ENCODE data around the gene RHOH. TPM values are rescaled to one million over a fixed set of nuclear protein-coding genes. Genes with fewer than 3 reads are reported as not detected.

The RHOH gene
- total and polyA plus RNA-seq, 9 of the 15 experiments (the other 6 are each of a cell fraction or from before 2014, with no cell fraction given), result 14.3 to 37.7 (median 23.2) TPM

DNA sequence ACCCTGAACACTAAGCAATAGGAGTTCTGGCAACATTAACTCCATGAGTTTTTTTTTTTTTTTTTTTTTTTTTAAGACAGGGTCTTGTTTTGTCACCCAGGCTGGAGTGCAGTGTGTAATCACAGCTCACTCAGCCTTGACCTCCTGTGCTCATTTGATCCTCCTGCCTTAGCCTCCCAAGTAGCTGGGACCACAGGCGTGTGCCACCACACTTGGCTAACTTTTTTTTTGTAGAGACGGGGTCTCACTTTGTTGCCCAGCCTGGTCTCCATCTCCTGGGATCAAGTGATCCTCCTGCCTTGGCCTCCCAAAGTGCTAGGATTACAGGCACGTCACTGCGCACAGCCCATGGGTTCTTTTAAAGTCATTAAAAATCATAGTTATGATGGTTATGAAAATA lies 5.1 kb downstream of the RHOH start (continued):
- TF ChIP-seq HDAC8 (tag; IDR thresholded peaks at IDR 0.05) (no peak), SPI1 (IDR thresholded peaks at IDR 0.05; ENCODE audit: borderline replicate concordance, low read depth, low read length) (no peak), ELF2 (CRISPR knock-in tag; IDR thresholded peaks at IDR 0.05) (no peak), POLR2A (conservative IDR thresholded peaks at IDR 0.05) (no peak), STAT5A (IDR thresholded peaks at IDR 0.05; ENCODE audit: borderline replicate concordance, low read length) (no peak), ZNF384 (IDR thresholded peaks at IDR 0.05; ENCODE audit: low read depth, low read length) (no peak), BDP1 (IDR thresholded peaks at IDR 0.05; ENCODE audit: insufficient read depth, insufficient read length) (no peak), JUN (IDR thresholded peaks at IDR 0.05; ENCODE audit: borderline replicate concordance, low read depth, low read length) (no peak), JUN (CRISPR knock-in tag; IDR thresholded peaks at IDR 0.05; ENCODE audit: borderline replicate concordance) (no peak), MAZ (CRISPR knock-in tag; conservative IDR thresholded peaks at IDR 0.05 in 1 of 2, IDR thresholded peaks at IDR 0.05 in 1 of 2) (no peak), ZNF717 (CRISPR knock-in tag; IDR thresholded peaks at IDR 0.05) (no peak), NONO (IDR thresholded peaks at IDR 0.05; ENCODE audit: low read depth in 2 of 2, low read length in 1 of 2) (no peak), BCOR (IDR thresholded peaks at IDR 0.05) (peak; percentile 77), NUFIP1 (IDR thresholded peaks at IDR 0.05; ENCODE audit: partially characterized antibody) (no peak), FUS (optimal IDR thresholded peaks at IDR 0.05; ENCODE audit: low read depth, low read length) (no peak), ZC3H8 (IDR thresholded peaks at IDR 0.05) (no peak), ZBTB11 (CRISPR knock-in tag; IDR thresholded peaks at IDR 0.05) (0 out of 6 replicates have a peak, but pooled peaks of 1 of the 3 experiments have one; percentile 5), SMARCA5 (IDR thresholded peaks at IDR 0.05) (peak; percentile 77), MXI1 (IDR thresholded peaks at IDR 0.05; ENCODE audit: low read depth, low read length) (no peak), RBM34 (IDR thresholded peaks at IDR 0.05; ENCODE audit: borderline replicate concordance, insufficient read depth, low read length) (no peak), TCF3 (CRISPR knock-in tag; IDR thresholded peaks at IDR 0.05) (no peak), ZNF212 (CRISPR knock-in tag; IDR thresholded peaks at IDR 0.05) (no peak), ZNF165 (CRISPR knock-in tag; IDR thresholded peaks at IDR 0.05; ENCODE audit: borderline replicate concordance) (no peak), KDM1A (IDR thresholded peaks at IDR 0.05) (0 out of 4 replicates have a peak, but pooled peaks of 1 of the 2 experiments have one; percentile 34)

Measured in K562 (cell line).